Activated CD4-positive, alpha-beta T cell treated with anti-CD3 and anti-CD28 coated beads for 4 hours (primary cell): Measurements from ENCODE around the gene SRP9.
"Not testable (repeated sequence)": the region's sequence is repeated elsewhere in the genome, so short reads cannot be mapped to it uniquely, and the experiment has no call there.

Experiments
- DNase-seq, 2 donors: peaks; one replicate each; pipeline ENCODE4 v3.0.0-alpha.2; 2020

SRP9 gene

GRCh38 chr1:225757927-225758656, 19.5 kb upstream of the SRP9 start:
- DNase-seq = no peak

- not testable (repeated sequence) for DNase-seq
These were observed 17.7 kb upstream of the SRP9 start for GRCh38 chr1:225759972-225760371.

GRCh38 chr1:225760531-225760930, 17.1 kb upstream of the SRP9 start:
- DNase-seq = no peak

GRCh38 chr1:225761395-225761794, 16.2 kb upstream of the SRP9 start:
- not testable (repeated sequence) for DNase-seq

- DNase-seq = no peak
These were observed 15.6 kb upstream of the SRP9 start for GRCh38 chr1:225762002-225762441.

GRCh38 chr1:225762444-225762843, 15.2 kb upstream of the SRP9 start:
- no peak for DNase-seq

- no peak for DNase-seq
These were observed 13.7 kb upstream of the SRP9 start for GRCh38 chr1:225763716-225764548.

GRCh38 chr1:225765982-225766674, 11.5 kb upstream of the SRP9 start:
- no peak for DNase-seq

- DNase-seq = no peak
These were observed 10.5 kb upstream of the SRP9 start for GRCh38 chr1:225766967-225767633.

- DNase-seq = no peak
These were observed 9.7 kb upstream of the SRP9 start for GRCh38 chr1:225767634-225768540.

GRCh38 chr1:225768662-225769426, 8.8 kb upstream of the SRP9 start:
- DNase-seq = no peak

GRCh38 chr1:225769687-225770086, 7.9 kb upstream of the SRP9 start:
- DNase-seq = no peak

- no peak for DNase-seq
These were observed 6.9 kb upstream of the SRP9 start for GRCh38 chr1:225770561-225771248.

GRCh38 chr1:225771661-225772322, 5.8 kb upstream of the SRP9 start:
- no peak for DNase-seq

GRCh38 chr1:225772323-225772768, 5.3 kb upstream of the SRP9 start:
- DNase-seq = no peak

GRCh38 chr1:225772848-225773247, 4.8 kb upstream of the SRP9 start:
- no peak for DNase-seq

GRCh38 chr1:225774281-225775147, 3.1 kb upstream of the SRP9 start:
- no peak for DNase-seq

GRCh38 chr1:225776294-225776693, 1.3 kb upstream of the SRP9 start:
- no peak for DNase-seq
